ENCODE data around the gene BZW2.
A peak's percentile ranks its signal among the peaks of the same experiment; 100 is the strongest.

BZW2 gene

DNA sequence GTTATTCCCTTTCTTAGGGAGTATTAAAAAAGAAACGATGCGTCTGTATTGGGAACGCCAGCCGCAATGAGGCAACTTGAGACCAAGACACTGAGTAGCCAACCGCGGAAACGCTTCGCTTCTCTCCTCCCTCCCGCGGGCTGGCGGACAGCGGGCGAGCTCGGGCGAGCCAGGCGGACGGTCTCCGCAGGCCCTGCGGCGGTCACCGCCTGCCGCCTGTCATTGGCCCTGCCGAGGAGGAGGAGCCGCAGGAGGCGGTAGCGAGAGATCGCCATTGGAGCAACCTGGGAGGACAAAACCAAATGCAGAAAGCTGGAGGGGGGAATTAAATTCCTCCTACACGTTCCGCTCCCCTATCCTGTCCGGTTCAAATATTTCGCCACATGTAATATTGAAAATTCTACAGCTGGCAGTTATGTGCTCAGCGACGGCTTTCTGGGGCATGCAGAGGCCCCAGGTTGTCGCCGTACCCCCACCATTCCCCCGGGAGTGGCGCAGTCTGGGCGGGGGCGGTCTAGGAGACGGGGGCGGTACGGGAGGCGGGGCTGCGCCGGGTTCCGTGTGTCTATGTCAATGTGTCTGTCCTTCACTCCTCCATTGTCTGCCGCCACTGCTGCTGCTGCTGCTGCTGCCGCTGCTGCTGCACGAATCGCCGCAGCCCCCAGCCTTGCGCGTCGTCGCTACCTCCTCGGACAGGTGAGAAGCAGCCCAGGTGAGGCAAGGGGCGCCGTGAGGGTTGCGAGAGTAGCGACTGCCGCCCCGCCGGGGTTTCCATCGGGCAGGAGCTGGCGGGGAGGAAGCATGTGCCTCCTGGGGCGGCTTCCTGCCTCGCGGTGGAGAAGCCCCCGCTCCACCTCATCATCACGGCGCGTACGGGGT, at the start of gene BZW2, which contains the start of gene ANKMY2:
BZW2 (plus strand) TSS at position 589 of the 879 bp plus-strand sequence. CDS start 19,263 bp downstream, outside the sequence.
ANKMY2 (minus strand) TSS at position 162 of the 879 bp plus-strand sequence. CDS start 181 bp downstream, outside the sequence.
- peak; percentile 89 to 92 for DNase-seq

- DNase-seq: no peak
These were observed 48.0 kb upstream of the BZW2 start for GRCh38 chr7:16598015-16598414.

DNA sequence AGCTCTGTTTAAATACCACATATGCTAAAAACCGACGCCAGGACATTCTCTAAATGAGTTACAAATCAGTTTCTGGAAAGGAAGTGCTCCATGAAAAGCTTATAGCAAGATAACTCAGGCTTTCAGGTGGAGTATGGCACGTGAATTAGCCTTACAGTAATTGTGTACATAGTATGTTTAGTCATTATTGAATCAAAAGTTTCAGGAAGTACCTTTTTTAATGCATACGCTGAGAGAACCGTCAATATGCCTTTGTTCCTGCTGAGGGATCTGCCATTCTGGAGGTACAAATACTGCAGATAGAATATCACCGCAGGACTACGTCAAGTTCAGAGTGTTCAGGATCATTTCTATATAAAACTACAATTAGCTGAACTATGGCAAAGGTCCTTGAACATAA, 46.1 kb upstream of the BZW2 start:
- no peak for DNase-seq

DNA sequence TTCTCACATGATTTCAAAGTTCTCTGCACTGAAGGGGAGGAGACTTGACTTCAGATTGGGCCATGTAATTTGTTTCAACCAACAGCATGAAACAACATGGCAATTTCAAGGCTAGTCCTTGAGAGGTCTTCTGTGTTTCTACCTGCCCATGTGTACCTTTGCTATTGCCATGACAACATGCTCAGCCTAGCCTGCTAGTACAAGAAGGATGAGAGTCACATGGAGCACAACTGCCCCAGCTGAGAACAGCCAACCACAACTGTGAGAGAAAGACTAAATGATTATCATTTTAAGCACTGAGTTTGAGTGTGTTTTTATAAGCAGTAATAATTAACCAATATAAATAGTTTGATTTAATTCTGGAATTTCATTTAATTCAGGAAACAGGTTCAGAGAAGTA, 42.3 kb upstream of the BZW2 start:
- no peak for DNase-seq

DNA sequence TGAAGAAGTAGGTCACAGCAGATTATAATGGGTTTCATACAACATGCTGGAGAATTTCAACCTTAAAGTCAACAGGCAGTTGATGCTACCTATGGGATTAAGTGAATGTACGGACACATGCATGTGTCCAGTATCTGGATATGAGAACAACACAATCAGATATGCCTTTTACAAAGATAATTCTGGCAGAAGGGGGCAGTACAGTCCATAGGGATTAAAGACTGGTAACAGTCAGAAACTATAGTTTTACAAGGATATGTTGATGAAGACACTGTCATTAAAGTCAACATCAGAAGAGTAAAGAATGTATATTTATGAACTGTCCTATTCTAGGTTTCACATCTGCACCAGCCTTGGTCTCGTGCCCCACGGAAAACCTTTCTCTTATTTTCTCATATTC, 41.9 kb upstream of the BZW2 start:
- no peak for DNase-seq

GRCh38 chr7:16606704-16607103, 39.3 kb upstream of the BZW2 start:
- no peak for DNase-seq

DNA sequence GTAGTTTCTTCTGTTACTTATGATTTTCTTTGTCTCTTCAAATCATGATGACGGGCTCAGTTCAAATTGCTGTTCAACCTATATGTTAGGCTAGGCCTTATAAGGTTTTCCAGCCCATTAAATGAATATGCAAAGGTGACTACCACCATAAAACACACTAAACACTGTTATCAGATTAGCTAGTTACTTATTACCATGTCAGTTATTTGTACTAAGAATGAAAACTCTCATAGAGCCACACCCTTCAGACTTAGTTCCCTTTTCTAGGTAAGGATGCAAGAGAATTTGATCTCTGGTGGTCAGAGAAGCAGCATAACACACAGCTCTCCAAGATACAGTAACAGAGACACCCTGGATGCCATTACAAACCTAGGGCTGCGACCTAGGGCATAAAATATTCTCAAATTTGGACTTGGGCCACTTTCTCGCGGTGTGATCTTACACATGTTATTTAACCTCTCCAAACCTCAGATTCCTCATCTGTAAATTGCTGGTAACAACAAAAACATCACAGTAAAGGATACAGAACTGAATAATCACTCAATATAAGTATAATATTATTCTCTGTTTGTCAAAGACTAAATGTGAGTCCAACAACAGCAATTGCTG, 36.0 kb upstream of the BZW2 start:
- DNase-seq: no peak

DNA sequence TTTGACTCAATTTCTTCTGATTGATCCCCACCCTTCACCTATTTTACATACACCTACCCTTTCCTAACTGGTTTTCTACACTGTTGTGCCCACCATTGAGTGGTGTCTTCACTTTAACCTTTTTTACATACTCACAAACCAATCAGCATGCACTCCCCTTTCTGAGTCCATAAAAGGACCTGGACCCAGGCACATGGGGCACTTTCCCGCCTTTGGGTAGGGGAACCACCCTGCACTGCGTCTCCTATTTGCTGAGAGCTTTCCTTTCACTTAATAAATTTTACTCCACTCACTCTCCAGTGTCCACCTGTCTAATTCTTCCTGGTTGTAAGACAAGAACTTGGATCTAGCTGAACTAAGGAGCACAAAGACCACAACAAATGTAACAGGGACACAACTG, 34.3 kb upstream of the BZW2 start:
- DNase-seq: no peak

GRCh38 chr7:16615228-16615627, 30.8 kb upstream of the BZW2 start:
- DNase-seq: no peak

DNA sequence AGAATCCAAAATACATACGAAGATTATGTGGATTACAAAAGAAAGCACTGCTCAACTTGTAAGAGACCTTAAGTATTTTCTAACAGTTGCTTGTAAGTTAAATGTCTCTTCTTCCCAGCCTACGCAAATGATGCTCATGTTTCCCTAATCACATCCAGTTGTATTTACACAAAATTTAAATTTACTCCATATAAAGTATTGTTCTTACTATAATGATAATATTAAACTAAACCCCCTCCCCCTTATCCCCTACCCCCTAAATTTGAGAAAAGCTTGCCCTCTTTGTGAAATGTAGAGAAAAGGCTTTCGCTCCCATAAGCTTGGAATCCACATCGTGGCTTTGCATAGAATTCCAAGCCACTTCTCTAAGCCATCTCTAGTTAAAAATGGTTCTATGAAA, 29.9 kb upstream of the BZW2 start:
- DNase-seq: no peak

DNA sequence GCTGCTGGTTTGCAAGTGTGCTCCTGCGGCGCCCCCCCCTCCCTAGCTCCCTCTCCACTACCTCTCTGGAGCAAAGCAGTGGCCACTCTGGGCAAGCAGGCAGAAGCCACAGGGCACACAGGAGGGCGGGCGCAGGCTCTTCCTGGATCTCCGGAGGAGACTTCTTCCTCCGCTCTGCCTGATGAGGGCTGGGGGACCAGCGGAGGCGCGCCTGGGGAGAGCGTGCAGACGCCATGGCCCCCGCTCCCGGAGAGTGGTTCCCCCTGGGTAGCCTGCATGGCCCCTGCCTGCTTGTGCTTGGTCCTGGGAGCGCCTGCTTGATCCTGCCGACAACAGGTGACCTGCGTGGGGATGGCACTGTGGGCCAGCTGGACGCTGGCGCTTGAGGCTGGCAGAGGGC, 29.4 kb upstream of the BZW2 start:
- no peak for DNase-seq

DNA sequence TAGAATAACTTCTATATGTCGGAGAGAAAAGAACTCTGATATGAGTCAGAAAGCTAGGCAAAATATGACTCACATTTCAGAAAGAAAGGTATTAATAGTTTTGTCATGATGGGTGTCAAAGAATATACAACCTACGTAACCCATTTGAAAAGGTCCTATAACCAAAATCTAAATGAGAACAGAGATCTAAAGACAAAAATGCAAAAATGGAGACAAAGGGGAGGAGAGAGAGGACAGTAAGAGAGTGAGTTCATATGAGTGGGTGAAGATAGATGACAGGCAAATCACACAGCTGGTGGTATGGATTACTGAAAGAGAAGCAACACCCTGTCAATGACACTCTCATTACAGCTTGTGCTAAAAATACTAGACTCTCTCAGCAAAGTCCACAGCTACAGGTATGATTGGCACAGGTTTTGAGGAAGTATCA, 26.0 kb upstream of the BZW2 start:
- peak in 1 of 2 donors; percentile 20 for DNase-seq

DNA sequence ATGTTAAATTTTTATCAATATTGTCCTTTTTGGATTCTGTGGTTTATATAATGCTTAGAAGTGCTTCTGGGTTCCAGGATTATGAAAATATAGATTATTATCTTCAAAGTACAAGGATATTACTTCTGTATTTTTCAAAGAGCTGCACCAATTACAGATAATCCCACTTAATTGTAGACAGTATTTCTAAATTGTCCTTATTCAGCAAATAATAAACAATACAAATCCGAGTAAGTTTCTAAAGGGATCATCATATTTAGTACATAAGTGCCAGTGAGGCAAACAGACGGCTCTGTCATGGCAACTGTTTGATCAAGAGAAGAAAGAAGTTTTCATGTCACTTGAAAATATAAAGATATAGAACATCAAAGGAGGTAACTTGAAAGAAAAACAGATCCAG, 19.6 kb upstream of the BZW2 start:
- DNase-seq: no peak

DNA sequence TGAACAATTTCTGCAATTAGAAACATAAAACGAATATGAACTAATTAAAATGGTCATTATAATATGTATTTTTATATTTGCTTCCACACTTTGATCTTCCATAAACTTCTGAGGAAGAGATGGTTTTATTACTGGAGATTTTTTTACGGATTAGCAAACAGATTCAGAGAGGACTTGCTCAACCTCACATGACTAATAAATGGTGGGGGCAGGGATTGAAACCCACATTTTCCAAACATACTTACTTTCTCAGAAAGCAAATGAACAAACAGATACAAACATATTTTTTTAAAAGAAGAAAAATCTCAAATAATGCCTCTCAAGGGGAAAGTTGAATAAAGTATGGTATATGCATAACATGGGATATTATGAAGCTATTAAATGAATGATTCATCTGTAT, 18.7 kb upstream of the BZW2 start:
- no peak for DNase-seq

GRCh38 chr7:16630654-16631053, 15.3 kb upstream of the BZW2 start:
- DNase-seq: no peak

GRCh38 chr7:16634271-16634738, 11.7 kb upstream of the BZW2 start:
- DNase-seq: no peak

DNA sequence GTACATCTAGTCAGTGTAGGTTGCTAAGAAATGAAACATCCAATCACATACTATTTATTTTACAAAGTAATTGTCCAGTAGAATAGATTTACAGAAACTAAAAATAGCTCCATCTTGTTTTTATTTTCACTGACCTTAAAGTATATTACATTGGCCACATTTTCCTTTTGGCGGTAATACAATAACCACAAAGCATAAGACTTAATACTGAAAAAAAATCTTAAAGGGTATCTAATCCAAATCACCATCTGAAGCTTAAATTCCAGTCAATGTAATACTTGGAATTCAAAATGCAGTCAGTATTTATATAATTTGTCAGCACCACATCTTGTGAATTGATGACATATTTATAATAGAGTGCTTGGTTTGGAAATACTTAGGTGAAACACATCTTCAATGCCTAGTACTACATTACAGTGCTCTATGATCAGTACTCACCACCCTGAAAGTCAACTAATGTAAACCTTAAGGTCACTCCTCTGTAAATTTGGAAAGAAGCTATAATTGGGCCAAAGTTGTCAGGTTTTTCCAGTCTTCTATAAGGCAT, 9.4 kb upstream of the BZW2 start:
- no peak for DNase-seq

DNA sequence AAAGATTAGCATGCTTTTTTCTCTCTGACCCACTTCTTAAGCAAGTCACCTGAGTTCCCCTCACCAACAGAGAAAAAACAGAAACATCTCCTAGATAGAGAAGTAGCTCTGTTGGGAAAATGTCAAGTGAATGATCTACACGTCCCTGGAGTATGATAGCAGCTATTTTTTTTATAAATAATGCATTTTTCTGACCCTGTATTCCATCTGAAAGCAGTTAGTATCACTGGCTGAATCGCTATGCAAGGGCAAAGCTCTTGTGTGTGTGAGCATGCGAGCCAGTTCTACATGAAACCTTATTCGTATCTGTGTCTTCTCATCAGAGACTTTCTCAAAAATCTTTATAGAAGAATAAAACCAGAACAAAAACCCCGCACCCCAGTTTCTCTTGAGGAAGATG, 8.6 kb upstream of the BZW2 start:
- no peak for DNase-seq

- no peak for DNase-seq
These were observed 7.4 kb upstream of the BZW2 start for GRCh38 chr7:16638282-16639280.

DNA sequence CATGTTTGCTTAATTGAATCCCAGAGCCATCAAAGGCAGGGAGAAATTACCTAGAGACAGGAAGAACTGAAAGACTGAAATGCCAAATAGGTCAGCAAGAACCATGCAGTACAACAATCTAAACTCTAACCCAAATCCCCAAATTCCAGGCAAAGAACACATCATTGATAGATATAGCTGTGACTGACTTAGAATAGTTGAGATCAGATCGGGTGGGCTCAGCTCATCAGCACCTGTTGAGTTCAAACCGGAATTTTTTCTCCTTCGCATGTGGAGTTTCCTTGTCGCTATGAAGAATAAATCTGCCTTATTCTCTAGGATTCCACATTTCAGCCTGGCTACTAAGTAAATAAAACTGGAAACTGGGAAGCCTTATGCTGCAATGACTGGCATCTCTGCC, 1.8 kb upstream of the BZW2 start:
- DNase-seq: no peak

- peak; percentile 55 to 63 for DNase-seq
These were observed 1.1 kb upstream of the BZW2 start for GRCh38 chr7:16644636-16645592.
